OCI-LY7 (cell line): ENCODE measurements around the gene P2RY8. TPM values are rescaled to one million over a fixed set of nuclear protein-coding genes. Genes with fewer than 3 reads are reported as not detected.

ENCODE experiments used
- BruUV-seq: library from RNA; stranded (reverse); fragments of 400-500 nt; replicated peaks from 2 replicates; lab custom pipeline; 2021; lab: Mats Ljungman, UMichigan
- CTCF ChIA-PET: fragments of 300-600 bp; sonication (Branson Sonifier 250); formaldehyde crosslinking; loops from one replicate; lab custom pipeline; 2022; ENCODE audit warnings: antibody characterized with exemption; ENCODE audit not compliant: unreplicated experiment; lab: Charles Lee
- POLR2A ChIA-PET: fragments of 300-600 bp; sonication (Branson Sonifier 250); formaldehyde crosslinking; loops from one replicate; lab custom pipeline; 2022; ENCODE audit warnings: antibody characterized with exemption; lab: Charles Lee
- DNase-seq: peaks from one replicate; pipeline ENCODE4 v3.0.0-alpha.2; 2015; ENCODE audit warnings: low spot score
- H2AFZ ChIP-seq: fragments of 200-600 bp; sonication (generic), shearing (Covaris generic); 2 replicates; pipeline ENCODE4 v1.6.1; 2014; ENCODE audit warnings: mild to moderate bottlenecking, antibody characterized with exemption, low read length, moderate library complexity
- H3K27ac ChIP-seq: fragments of 200-600 bp; sonication (generic); 2 replicates; pipeline ENCODE4 v1.5.1; 2014; ENCODE audit warnings: mixed run types, low read depth, mild to moderate bottlenecking, moderate library complexity, low read length, inconsistent platforms; ENCODE audit not compliant: poor library complexity, severe bottlenecking
- H3K36me3 ChIP-seq: fragments of 200-600 bp; sonication (generic); 2 replicates; pipeline ENCODE4 v1.6.1; 2014; ENCODE audit warnings: mild to moderate bottlenecking, antibody characterized with exemption, low read length, moderate library complexity, mixed read lengths; ENCODE audit not compliant: insufficient read depth
- H3K4me1 ChIP-seq: fragments of 200-600 bp; sonication (generic); 2 replicates; pipeline ENCODE4 v1.5.1; 2014; ENCODE audit warnings: mild to moderate bottlenecking, low read length; ENCODE audit not compliant: insufficient read depth, poor library complexity, severe bottlenecking
- H3K4me2 ChIP-seq: fragments of 200-600 bp; sonication (generic); 2 replicates; pipeline ENCODE4 v1.6.1; 2014; ENCODE audit warnings: mild to moderate bottlenecking, low read length
- H3K4me3 ChIP-seq: fragments of 200-600 bp; sonication (generic); 2 replicates; pipeline ENCODE4 v1.5.1; 2014; ENCODE audit warnings: mild to moderate bottlenecking, low read depth, low read length; ENCODE audit not compliant: poor library complexity, severe bottlenecking
- H3K79me2 ChIP-seq: fragments of 200-600 bp; sonication (generic); 2 replicates; pipeline ENCODE4 v1.6.1; 2016; ENCODE audit warnings: low read depth, mild to moderate bottlenecking, low read length, moderate library complexity, mixed read lengths; ENCODE audit not compliant: insufficient read depth
- H3K9me2 ChIP-seq: fragments of 200-600 bp; sonication (generic); 2 replicates; pipeline ENCODE4 v1.6.1; 2016; ENCODE audit warnings: mild to moderate bottlenecking, low read length, mixed read lengths; ENCODE audit not compliant: insufficient read depth
- H3K9me3 ChIP-seq: fragments of 200-600 bp; sonication (generic); 2 replicates; pipeline ENCODE4 v1.6.1; 2014; ENCODE audit warnings: mild to moderate bottlenecking, mixed run types, low read length, mixed read lengths
- H4K20me1 ChIP-seq: fragments of 200-600 bp; sonication (generic); 2 replicates; pipeline ENCODE4 v1.6.1; 2014; ENCODE audit warnings: mild to moderate bottlenecking, antibody characterized with exemption, low read length, moderate library complexity, mixed read lengths; ENCODE audit not compliant: insufficient read depth
- EZH2phosphoT487 ChIP-seq: fragments of 200-600 bp; sonication (generic); IDR thresholded peaks from 2 replicates; pipeline ENCODE4 v1.6.1; 2018; ENCODE audit warnings: low read depth, borderline replicate concordance, mild to moderate bottlenecking, mixed run types, antibody characterized with exemption, low read length, moderate library complexity, mixed read lengths
- intact Hi-C: fragments of 100-400 bp; cut with micrococcal nuclease; formaldehyde crosslinking; loops from one replicate; pipeline ENCODE4 v1.10.0; 2022; ENCODE audit not compliant: unreplicated experiment
- total RNA-seq, 2 experiments: library from RNA; depleted of rRNA in 1 of 2; stranded (reverse); fragments of >200 nt in 1 of 2; shearing (Covaris generic) in 1 of 2; gene quantifications; 2 replicates each; pipeline ENCODE4 v1.2.3, GENCODE V29; 2014 to 2022
- TF ChIP-seq, protein P1 (sequence below): fragments of 200-600 bp; sonication (generic); conservative IDR thresholded peaks from 2 replicates; pipeline ENCODE4 v1.5.1; 2014; ENCODE audit warnings: mild to moderate bottlenecking, antibody characterized with exemption, low read length, moderate library complexity, mixed read lengths

Gene P2RY8
- total RNA-seq, 2 experiments from 2014 or later = 110 to 149 TPM

- peaks cover 93% of the 10 kb centered on the region for H3K36me3 ChIP-seq
- H3K79me2 ChIP-seq = no peaks in the 10 kb centered on the region
- H3K9me3 ChIP-seq = peaks cover 16% of the 10 kb centered on the region
- no peak overlapping the region for H3K4me2 ChIP-seq
- no peaks in the 10 kb centered on the region for H3K9me2 ChIP-seq
- DNase-seq = no peak
- no TSS peak for BruUV-seq
- POLR2A ChIA-PET = no interaction called here
- no peaks in the 10 kb centered on the region for H4K20me1 ChIP-seq
- no peak overlapping the region for H3K4me3 ChIP-seq
- intact Hi-C loops = no loop called here
- H2AFZ ChIP-seq = no peak overlapping the region
- H3K27ac ChIP-seq = no peak overlapping the region
- CTCF ChIA-PET = no interaction called here
- no peaks in the 10 kb centered on the region for H3K4me1 ChIP-seq
- TF ChIP-seq, protein P1, sequence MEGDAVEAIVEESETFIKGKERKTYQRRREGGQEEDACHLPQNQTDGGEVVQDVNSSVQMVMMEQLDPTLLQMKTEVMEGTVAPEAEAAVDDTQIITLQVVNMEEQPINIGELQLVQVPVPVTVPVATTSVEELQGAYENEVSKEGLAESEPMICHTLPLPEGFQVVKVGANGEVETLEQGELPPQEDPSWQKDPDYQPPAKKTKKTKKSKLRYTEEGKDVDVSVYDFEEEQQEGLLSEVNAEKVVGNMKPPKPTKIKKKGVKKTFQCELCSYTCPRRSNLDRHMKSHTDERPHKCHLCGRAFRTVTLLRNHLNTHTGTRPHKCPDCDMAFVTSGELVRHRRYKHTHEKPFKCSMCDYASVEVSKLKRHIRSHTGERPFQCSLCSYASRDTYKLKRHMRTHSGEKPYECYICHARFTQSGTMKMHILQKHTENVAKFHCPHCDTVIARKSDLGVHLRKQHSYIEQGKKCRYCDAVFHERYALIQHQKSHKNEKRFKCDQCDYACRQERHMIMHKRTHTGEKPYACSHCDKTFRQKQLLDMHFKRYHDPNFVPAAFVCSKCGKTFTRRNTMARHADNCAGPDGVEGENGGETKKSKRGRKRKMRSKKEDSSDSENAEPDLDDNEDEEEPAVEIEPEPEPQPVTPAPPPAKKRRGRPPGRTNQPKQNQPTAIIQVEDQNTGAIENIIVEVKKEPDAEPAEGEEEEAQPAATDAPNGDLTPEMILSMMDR = no peak
Measured at GRCh38 chrX:1417921-1418771, 118.8 kb downstream of the P2RY8 start.

DNA sequence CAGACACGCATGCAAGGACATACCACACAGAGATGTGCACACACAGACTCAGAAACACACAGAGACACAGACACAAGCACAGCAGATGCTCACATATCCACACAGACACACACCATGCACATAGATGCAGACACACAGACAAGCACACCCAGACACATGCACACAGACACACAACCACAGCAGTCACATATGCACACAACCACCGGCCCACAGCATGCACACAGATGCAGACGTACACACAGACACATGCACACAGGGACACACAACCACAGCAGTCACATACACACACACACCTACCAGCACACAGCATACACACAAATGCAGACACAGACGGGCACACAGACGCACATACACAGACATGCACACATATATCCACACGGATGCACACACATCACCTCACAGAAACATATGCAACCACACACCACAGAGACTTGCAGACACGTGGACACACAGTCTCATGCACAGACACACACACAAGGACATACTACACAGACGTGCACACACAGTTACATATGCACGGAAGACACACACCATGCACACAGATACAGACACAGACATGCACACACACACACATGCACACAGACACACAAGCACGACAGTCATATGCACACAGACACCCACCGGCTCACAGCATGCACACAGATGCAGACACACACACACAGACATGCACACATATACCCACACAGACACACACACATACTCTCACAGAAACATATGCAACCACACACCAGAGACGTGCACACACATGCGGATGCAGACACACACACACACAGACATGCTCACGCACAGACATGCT is 119.8 kb downstream of the P2RY8 start:
- ChIA-PET CTCF (no interaction called here), POLR2A (no interaction called here)
- H3K9me3 ChIP-seq = peaks cover 10% of the 10 kb centered on the region
- no peak overlapping the region for H3K4me2 ChIP-seq
- H2AFZ ChIP-seq = no peak overlapping the region
- no peaks in the 10 kb centered on the region for H4K20me1 ChIP-seq
- no peak overlapping the region for H3K4me3 ChIP-seq
- H3K36me3 ChIP-seq = peaks cover 92% of the 10 kb centered on the region
- no peaks in the 10 kb centered on the region for H3K4me1 ChIP-seq
- H3K27ac ChIP-seq = no peak overlapping the region
- H3K79me2 ChIP-seq = no peaks in the 10 kb centered on the region
- intact Hi-C loops = no loop called here
- DNase-seq = no peak
- TF ChIP-seq, protein P1 = no peak
- no peak for TF ChIP-seq EZH2phosphoT487
- no peaks in the 10 kb centered on the region for H3K9me2 ChIP-seq
- BruUV-seq = no TSS peak
